GM23248 (cell line): ENCODE results near the gene MISP.

Experiments
- EZH2 ChIP-seq: fragments of 200-600 bp; sonication (generic); IDR thresholded peaks from 2 replicates; pipeline ENCODE4 v1.6.1; 2018; ENCODE audit warnings: antibody characterized with exemption, mild to moderate bottlenecking; ENCODE audit not compliant: insufficient read depth, poor library complexity, severe bottlenecking
- EZH2phosphoT487 ChIP-seq: fragments of 200-600 bp; sonication (generic); IDR thresholded peaks from 2 replicates; pipeline ENCODE4 v1.6.1; 2018; ENCODE audit warnings: antibody characterized with exemption, moderate library complexity, mild to moderate bottlenecking, low read depth; ENCODE audit not compliant: insufficient read depth

GRCh38 chr19:782878-783668 lies 32.2 kb downstream of the MISP start:
- TF ChIP-seq EZH2 (no peak), EZH2phosphoT487 (no peak)
